Measurements from ENCODE around the gene COL3A1. TPM values are rescaled to one million over a fixed set of nuclear protein-coding genes. Genes with fewer than 3 reads are reported as not detected.

Gene COL3A1
- total and polyA plus RNA-seq, 2 of the 13 experiments (the other 11 are each of a cell fraction or from before 2014, with no cell fraction given) = 0.04 TPM; not detected in 1

DNA sequence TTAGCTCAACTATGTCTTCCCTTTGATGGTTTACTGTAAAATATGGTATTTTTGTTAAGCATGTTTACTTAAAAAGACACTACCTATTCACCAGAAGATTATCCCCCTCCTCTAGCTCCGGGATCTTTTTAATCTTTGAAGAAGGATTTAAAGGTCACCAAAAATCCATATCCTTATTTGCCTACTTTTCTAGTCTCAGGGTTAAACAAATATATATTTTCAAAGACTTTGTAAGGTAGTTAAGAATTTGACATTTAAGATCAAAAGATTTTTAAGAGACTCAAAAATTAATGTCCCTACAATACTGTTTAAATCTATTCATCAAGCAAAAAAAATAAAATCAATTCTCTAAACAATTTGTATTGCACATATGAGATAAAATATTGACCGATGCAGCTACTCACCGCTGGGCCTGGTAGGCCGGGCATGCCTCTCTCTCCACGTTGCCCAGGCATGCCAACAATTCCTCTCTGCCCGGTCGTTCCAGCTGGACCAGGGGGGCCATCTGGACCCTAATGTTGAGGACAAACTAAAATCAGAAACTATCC is 76.1 kb downstream of the COL3A1 start (continued):
- TF ChIP-seq, protein P1, sequence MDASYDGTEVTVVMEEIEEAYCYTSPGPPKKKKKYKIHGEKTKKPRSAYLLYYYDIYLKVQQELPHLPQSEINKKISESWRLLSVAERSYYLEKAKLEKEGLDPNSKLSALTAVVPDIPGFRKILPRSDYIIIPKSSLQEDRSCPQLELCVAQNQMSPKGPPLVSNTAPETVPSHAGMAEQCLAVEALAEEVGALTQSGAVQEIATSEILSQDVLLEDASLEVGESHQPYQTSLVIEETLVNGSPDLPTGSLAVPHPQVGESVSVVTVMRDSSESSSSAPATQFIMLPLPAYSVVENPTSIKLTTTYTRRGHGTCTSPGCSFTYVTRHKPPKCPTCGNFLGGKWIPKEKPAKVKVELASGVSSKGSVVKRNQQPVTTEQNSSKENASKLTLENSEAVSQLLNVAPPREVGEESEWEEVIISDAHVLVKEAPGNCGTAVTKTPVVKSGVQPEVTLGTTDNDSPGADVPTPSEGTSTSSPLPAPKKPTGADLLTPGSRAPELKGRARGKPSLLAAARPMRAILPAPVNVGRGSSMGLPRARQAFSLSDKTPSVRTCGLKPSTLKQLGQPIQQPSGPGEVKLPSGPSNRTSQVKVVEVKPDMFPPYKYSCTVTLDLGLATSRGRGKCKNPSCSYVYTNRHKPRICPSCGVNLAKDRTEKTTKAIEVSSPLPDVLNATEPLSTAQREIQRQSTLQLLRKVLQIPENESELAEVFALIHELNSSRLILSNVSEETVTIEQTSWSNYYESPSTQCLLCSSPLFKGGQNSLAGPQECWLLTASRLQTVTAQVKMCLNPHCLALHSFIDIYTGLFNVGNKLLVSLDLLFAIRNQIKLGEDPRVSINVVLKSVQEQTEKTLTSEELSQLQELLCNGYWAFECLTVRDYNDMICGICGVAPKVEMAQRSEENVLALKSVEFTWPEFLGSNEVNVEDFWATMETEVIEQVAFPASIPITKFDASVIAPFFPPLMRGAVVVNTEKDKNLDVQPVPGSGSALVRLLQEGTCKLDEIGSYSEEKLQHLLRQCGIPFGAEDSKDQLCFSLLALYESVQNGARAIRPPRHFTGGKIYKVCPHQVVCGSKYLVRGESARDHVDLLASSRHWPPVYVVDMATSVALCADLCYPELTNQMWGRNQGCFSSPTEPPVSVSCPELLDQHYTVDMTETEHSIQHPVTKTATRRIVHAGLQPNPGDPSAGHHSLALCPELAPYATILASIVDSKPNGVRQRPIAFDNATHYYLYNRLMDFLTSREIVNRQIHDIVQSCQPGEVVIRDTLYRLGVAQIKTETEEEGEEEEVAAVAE (CRISPR knock-in tag; IDR thresholded peaks at IDR 0.05; ENCODE audit: borderline replicate concordance) = no peak
- TF ChIP-seq BCL6 (CRISPR knock-in tag; IDR thresholded peaks at IDR 0.05) (peak; percentile 89), CBX5 (CRISPR knock-in tag; IDR thresholded peaks at IDR 0.05; ENCODE audit: borderline replicate concordance) (peak; percentile 75; the same call in 1 of the 2 replicates), NPAS2 (CRISPR knock-in tag; IDR thresholded peaks at IDR 0.05; ENCODE audit: borderline replicate concordance) (no peak), ZNF782 (CRISPR knock-in tag; IDR thresholded peaks at IDR 0.05; ENCODE audit: borderline replicate concordance) (no peak), ZNF235 (CRISPR knock-in tag; IDR thresholded peaks at IDR 0.05; ENCODE audit: borderline replicate concordance) (no peak), ZFP36 (IDR thresholded peaks at IDR 0.05; ENCODE audit: borderline replicate concordance, low read depth, low read length, partially characterized antibody) (no peak), ZNF484 (CRISPR knock-in tag; IDR thresholded peaks at IDR 0.05; ENCODE audit: borderline replicate concordance, low read depth) (no peak), ZNF468 (CRISPR knock-in tag; IDR thresholded peaks at IDR 0.05) (no peak), ZNF12 (CRISPR knock-in tag; IDR thresholded peaks at IDR 0.05) (no peak; the same call in 1 of the 2 replicates), ZNF670 (CRISPR knock-in tag; IDR thresholded peaks at IDR 0.05; ENCODE audit: borderline replicate concordance) (no peak), TGIF2 (CRISPR knock-in tag; IDR thresholded peaks at IDR 0.05) (0 out of 2 replicates have a peak, but pooled peaks have one; percentile 21), MAZ (IDR thresholded peaks at IDR 0.05; ENCODE audit: borderline replicate concordance, low read depth, low read length) (no peak), MAZ (CRISPR knock-in tag; IDR thresholded peaks at IDR 0.05; ENCODE audit: low read depth) (no peak)
- TF ChIP-seq, protein P2, sequence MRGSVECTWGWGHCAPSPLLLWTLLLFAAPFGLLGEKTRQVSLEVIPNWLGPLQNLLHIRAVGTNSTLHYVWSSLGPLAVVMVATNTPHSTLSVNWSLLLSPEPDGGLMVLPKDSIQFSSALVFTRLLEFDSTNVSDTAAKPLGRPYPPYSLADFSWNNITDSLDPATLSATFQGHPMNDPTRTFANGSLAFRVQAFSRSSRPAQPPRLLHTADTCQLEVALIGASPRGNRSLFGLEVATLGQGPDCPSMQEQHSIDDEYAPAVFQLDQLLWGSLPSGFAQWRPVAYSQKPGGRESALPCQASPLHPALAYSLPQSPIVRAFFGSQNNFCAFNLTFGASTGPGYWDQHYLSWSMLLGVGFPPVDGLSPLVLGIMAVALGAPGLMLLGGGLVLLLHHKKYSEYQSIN (CRISPR knock-in tag; IDR thresholded peaks at IDR 0.05; ENCODE audit: borderline replicate concordance) = no peak
- TF ChIP-seq, protein P3, sequence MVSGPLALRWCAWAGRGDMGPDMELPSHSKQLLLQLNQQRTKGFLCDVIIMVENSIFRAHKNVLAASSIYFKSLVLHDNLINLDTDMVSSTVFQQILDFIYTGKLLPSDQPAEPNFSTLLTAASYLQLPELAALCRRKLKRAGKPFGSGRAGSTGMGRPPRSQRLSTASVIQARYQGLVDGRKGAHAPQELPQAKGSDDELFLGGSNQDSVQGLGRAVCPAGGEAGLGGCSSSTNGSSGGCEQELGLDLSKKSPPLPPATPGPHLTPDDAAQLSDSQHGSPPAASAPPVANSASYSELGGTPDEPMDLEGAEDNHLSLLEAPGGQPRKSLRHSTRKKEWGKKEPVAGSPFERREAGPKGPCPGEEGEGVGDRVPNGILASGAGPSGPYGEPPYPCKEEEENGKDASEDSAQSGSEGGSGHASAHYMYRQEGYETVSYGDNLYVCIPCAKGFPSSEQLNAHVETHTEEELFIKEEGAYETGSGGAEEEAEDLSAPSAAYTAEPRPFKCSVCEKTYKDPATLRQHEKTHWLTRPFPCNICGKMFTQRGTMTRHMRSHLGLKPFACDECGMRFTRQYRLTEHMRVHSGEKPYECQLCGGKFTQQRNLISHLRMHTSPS (CRISPR knock-in tag; IDR thresholded peaks at IDR 0.05; ENCODE audit: low read depth) = peak; percentile 95
- TF ChIP-seq, protein P4, sequence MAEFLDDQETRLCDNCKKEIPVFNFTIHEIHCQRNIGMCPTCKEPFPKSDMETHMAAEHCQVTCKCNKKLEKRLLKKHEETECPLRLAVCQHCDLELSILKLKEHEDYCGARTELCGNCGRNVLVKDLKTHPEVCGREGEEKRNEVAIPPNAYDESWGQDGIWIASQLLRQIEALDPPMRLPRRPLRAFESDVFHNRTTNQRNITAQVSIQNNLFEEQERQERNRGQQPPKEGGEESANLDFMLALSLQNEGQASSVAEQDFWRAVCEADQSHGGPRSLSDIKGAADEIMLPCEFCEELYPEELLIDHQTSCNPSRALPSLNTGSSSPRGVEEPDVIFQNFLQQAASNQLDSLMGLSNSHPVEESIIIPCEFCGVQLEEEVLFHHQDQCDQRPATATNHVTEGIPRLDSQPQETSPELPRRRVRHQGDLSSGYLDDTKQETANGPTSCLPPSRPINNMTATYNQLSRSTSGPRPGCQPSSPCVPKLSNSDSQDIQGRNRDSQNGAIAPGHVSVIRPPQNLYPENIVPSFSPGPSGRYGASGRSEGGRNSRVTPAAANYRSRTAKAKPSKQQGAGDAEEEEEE (CRISPR knock-in tag; IDR thresholded peaks at IDR 0.05; ENCODE audit: borderline replicate concordance) = no peak
- TF ChIP-seq, protein P5, sequence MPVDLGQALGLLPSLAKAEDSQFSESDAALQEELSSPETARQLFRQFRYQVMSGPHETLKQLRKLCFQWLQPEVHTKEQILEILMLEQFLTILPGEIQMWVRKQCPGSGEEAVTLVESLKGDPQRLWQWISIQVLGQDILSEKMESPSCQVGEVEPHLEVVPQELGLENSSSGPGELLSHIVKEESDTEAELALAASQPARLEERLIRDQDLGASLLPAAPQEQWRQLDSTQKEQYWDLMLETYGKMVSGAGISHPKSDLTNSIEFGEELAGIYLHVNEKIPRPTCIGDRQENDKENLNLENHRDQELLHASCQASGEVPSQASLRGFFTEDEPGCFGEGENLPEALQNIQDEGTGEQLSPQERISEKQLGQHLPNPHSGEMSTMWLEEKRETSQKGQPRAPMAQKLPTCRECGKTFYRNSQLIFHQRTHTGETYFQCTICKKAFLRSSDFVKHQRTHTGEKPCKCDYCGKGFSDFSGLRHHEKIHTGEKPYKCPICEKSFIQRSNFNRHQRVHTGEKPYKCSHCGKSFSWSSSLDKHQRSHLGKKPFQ (CRISPR knock-in tag; IDR thresholded peaks at IDR 0.05; ENCODE audit: insufficient replicate concordance) = no peak
